Panc1 (cell line): ENCODE results near the gene FMN2. TPM values are rescaled to one million over a fixed set of nuclear protein-coding genes. Genes with fewer than 3 reads are reported as not detected.

Experiments
- ATAC-seq: fragments of 200-7000 bp; cut with Tn5 transposase; 2 replicates; pipeline ENCODE4 v1.9.1; 2020; ENCODE audit warnings: mild to moderate bottlenecking, moderate library complexity
- BruUV-seq: library from RNA; stranded (reverse); fragments of 400-500 nt; replicated peaks from 2 replicates; lab custom pipeline; 2021; lab: Mats Ljungman, UMichigan
- CTCF ChIA-PET: fragments of 300-600 bp; sonication (Branson Sonifier 250); formaldehyde crosslinking; loops from one replicate; lab custom pipeline; 2022; ENCODE audit warnings: antibody characterized with exemption; lab: Charles Lee
- POLR2A ChIA-PET: fragments of 300-600 bp; sonication (Branson Sonifier 250); formaldehyde crosslinking; loops from one replicate; lab custom pipeline; 2022; ENCODE audit warnings: antibody characterized with exemption; lab: Charles Lee
- DNase-seq: peaks from one replicate; pipeline ENCODE4 v3.0.0-alpha.2; 2010; ENCODE audit warnings: low read depth, low spot score
- H3K27ac ChIP-seq: 2 replicates; pipeline ENCODE4 v1.5.1; 2011; ENCODE audit warnings: mild to moderate bottlenecking, low read length, inconsistent platforms
- H3K27me3 ChIP-seq: fragments of 200-500 bp; sonication (Bioruptor generic); 2 replicates; pipeline ENCODE4 v1.6.0; 2014; ENCODE audit warnings: low read length, inconsistent platforms; ENCODE audit not compliant: control insufficient read depth, insufficient read depth
- H3K36me3 ChIP-seq: fragments of 200-500 bp; sonication (Bioruptor generic); 2 replicates; pipeline ENCODE4 v1.5.1; 2014; ENCODE audit warnings: inconsistent platforms, mild to moderate bottlenecking, low read length, moderate library complexity; ENCODE audit not compliant: control insufficient read depth, insufficient read depth
- H3K4me1 ChIP-seq: 2 replicates; pipeline ENCODE4 v1.5.1; 2011; ENCODE audit warnings: inconsistent platforms, mild to moderate bottlenecking, low read length, moderate library complexity; ENCODE audit not compliant: control insufficient read depth, insufficient read depth
- H3K4me3 ChIP-seq, 2 experiments: 2 replicates each; pipeline ENCODE4 v1.5.1; 2011 to 2012; ENCODE audit warnings: low read depth in 2 of 2, low read length in 2 of 2, mild to moderate bottlenecking in 2 of 2, inconsistent platforms in 1 of 2, moderate library complexity in 1 of 2
- H3K9me3 ChIP-seq: fragments of 200-500 bp; sonication (Bioruptor generic); 2 replicates; pipeline ENCODE4 v1.5.1; 2014; ENCODE audit warnings: low read depth, mild to moderate bottlenecking, inconsistent platforms, low read length, moderate library complexity; ENCODE audit not compliant: control insufficient read depth, insufficient read depth
- CTCF ChIP-seq: fragments of 450-650 bp; IDR thresholded peaks from 2 replicates; pipeline ENCODE4 v1.5.1; 2017; ENCODE audit warnings: mild to moderate bottlenecking
- POLR2AphosphoS5 ChIP-seq: IDR thresholded peaks from 2 replicates; pipeline ENCODE4 v1.6.1; 2012; ENCODE audit warnings: mild to moderate bottlenecking, low read depth, low read length, moderate library complexity
- REST ChIP-seq, 2 experiments: IDR thresholded peaks; 2 replicates each; pipeline ENCODE4 v1.6.1; 2011 to 2012; ENCODE audit warnings: low read depth in 2 of 2, control low read depth in 1 of 2, low read length in 1 of 2, mild to moderate bottlenecking in 1 of 2, moderate library complexity in 1 of 2; ENCODE audit not compliant: insufficient read depth in 1 of 2
- SIN3A ChIP-seq: IDR thresholded peaks from 2 replicates; pipeline ENCODE4 v1.6.1; 2012; ENCODE audit warnings: low read depth, mild to moderate bottlenecking, low read length, moderate library complexity, borderline replicate concordance; ENCODE audit not compliant: insufficient read depth
- TCF7L2 ChIP-seq: IDR thresholded peaks from 2 replicates; pipeline ENCODE4 v1.6.1; 2011; ENCODE audit warnings: mild to moderate bottlenecking, low read depth, low read length, inconsistent platforms
- in situ Hi-C: cut with HindIII; loops from 2 replicates; pipeline ENCODE4 v1.10.0; 2016; ENCODE audit warnings: low sequenced_read_pairs, low pct_unique_long_range_greater_than_20kb
- intact Hi-C: fragments of 100-400 bp; cut with micrococcal nuclease; formaldehyde crosslinking; loops from one replicate; pipeline ENCODE4 v1.10.0; 2022; ENCODE audit not compliant: unreplicated experiment
- total RNA-seq: library from RNA; stranded (reverse); gene quantifications from one replicate; pipeline ENCODE4 v1.2.1, GENCODE V29; 2021; ENCODE audit not compliant: unreplicated experiment

Gene FMN2
- total RNA-seq, 1 experiment from 2014 or later, result 1.9 TPM

GRCh38 chr1:240497908-240498307 is 406.2 kb downstream of the FMN2 start:
- TF ChIP-seq CTCF (no peak), POLR2AphosphoS5 (no peak), SIN3A (no peak)
- H3K36me3 ChIP-seq, result no peaks in the 10 kb centered on the region
- CTCF ChIA-PET, result no interaction called here
- H3K4me1 ChIP-seq, result no peaks in the 10 kb centered on the region
- no peak overlapping the region for H3K4me3 ChIP-seq
- H3K27ac ChIP-seq, result no peak overlapping the region
- no TSS peak for BruUV-seq
- no peaks in the 10 kb centered on the region for H3K9me3 ChIP-seq
- in situ Hi-C loops, result no loop called here
- no peak for DNase-seq
- no peak for ATAC-seq
- H3K27me3 ChIP-seq, result no peaks in the 10 kb centered on the region
- POLR2A ChIA-PET, result no interaction called here
- intact Hi-C loops, result no loop called here

- TF ChIP-seq REST (IDR thresholded peaks at IDR 0.05; ENCODE audit: insufficient read depth in 1 of 2, low read depth in 2 of 2, low read length in 1 of 2), result no peak
- TF ChIP-seq POLR2AphosphoS5, result no peak
- no peak for TF ChIP-seq CTCF
- no peak for TF ChIP-seq SIN3A
- TF ChIP-seq TCF7L2, result no peak
- Histone ChIP-seq H3K36me3 (no peaks in the 10 kb centered on the region), H3K27ac (no peak overlapping the region), H3K4me1 (no peaks in the 10 kb centered on the region), H3K9me3 (no peaks in the 10 kb centered on the region), H3K27me3 (no peaks in the 10 kb centered on the region), H3K4me3 (no peak overlapping the region)
- no TSS peak for BruUV-seq
- ChIA-PET CTCF (no interaction called here), POLR2A (no interaction called here)
- intact Hi-C loops, result no loop called here
- in situ Hi-C loops, result no loop called here
- no peak for DNase-seq
- no peak for ATAC-seq
Measured at GRCh38 chr1:240498335-240498734, 406.7 kb downstream of the FMN2 start.
